Dendritic cell treated with granulocyte-macrophage colony-stimulating factor and Interleukin-4, amounts not matched to agents 40 ng/mL and 50 ng/mL, for 4 days (primary cell): ENCODE results near the gene CTCF.

ENCODE experiments used
- H3K27ac Mint-ChIP-seq: one replicate; pipeline ENCODE4 v1.8.0; 2022; ENCODE audit warnings: mild to moderate bottlenecking, mixed read lengths
- H3K27me3 Mint-ChIP-seq: one replicate; pipeline ENCODE4 v1.8.0; 2022; ENCODE audit warnings: mild to moderate bottlenecking, mixed read lengths
- H3K36me3 Mint-ChIP-seq: one replicate; pipeline ENCODE4 v1.8.0; 2022; ENCODE audit warnings: low read depth, mixed read lengths
- H3K4me1 Mint-ChIP-seq: one replicate; pipeline ENCODE4 v1.8.0; 2022; ENCODE audit warnings: low read depth, mixed read lengths
- H3K4me3 Mint-ChIP-seq: one replicate; pipeline ENCODE4 v1.8.0; 2022; ENCODE audit warnings: mild to moderate bottlenecking, moderate library complexity, mixed read lengths
- H3K9me3 Mint-ChIP-seq: one replicate; pipeline ENCODE4 v1.8.0; 2022; ENCODE audit warnings: mixed read lengths
- intact Hi-C: fragments of 100-400 bp; cut with micrococcal nuclease; formaldehyde crosslinking; loops from one replicate; pipeline ENCODE4 v1.15.0; 2022

Gene CTCF

DNA sequence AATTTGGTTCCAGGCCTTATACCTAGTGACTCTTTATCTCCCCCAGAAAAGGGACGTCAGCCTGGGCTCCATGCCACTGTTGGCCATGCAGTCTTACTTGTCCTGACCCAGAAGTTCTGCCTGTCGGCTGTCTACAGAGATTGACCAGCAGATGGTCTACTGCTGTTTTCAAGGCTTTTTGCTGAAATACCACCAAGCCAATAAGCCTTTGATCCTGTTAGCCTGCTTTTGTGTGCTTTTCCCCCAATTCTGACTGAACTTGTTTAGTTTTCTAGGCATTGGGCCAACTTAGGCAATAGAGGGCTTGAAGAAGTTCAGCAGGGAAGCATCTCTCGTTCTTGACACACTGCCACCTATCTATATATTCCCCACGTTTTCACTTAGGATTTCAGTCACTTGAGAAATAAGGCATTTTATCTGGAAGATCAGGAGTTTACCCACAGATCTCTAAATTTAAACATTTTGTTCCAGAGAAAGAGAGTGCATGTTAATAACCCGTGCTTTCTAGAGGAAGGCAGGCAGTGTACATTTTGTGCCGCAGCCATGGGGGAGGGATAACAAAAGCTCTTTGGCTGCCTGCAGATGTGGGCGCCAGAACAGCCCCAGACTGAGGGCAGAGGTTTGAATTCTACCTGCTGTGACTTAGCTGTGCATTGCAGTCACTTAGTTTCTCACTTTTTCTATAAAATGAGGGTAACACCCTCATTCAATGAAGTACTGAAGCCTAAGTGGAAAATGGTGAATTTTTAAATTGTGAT is 70.3 kb downstream of the CTCF start:
- peaks cover 99% of the 10 kb centered on the region for H3K36me3 Mint-ChIP-seq
- no peaks in the 10 kb centered on the region for H3K9me3 Mint-ChIP-seq
- H3K4me3 Mint-ChIP-seq, result no peak overlapping the region

DNA sequence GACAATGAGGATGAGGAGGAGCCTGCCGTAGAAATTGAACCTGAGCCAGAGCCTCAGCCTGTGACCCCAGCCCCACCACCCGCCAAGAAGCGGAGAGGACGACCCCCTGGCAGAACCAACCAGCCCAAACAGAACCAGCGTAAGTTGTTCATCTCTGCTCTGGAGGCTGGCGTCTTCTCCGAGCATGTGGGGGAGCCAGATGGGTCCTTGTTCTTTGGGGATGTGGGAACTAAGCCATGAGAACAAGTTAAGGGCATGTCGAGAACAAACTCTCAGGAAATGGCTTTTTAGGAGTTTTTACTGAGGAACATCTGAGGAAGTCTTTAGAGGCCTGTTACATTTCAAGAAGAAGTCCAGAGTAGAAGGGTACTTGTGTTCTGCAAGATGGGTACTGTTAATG is 74.4 kb downstream of the CTCF start:
- intact Hi-C loops, result no loop called here

More for the DNA sequence above, 70.3 kb downstream of the CTCF start:
- no peaks in the 10 kb centered on the region for H3K4me1 Mint-ChIP-seq
- no peak overlapping the region for H3K27ac Mint-ChIP-seq
- no peaks in the 10 kb centered on the region for H3K27me3 Mint-ChIP-seq
- intact Hi-C loops, result no loop called here

DNA sequence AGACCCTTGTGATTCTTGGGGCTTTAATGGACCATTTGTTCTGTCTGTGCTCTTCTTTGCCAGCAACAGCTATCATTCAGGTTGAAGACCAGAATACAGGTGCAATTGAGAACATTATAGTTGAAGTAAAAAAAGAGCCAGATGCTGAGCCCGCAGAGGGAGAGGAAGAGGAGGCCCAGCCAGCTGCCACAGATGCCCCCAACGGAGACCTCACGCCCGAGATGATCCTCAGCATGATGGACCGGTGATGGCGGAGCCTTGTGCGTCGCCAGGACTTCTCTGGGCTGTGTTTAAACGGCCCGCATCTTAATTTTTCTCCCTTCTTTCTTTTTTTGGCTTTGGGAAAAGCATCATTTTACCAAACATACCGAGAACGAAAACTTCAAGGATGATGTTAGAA is 75.3 kb downstream of the CTCF start:
- Mint-ChIP-seq H3K36me3 (peaks cover 78% of the 10 kb centered on the region), H3K27ac (no peak overlapping the region), H3K9me3 (no peaks in the 10 kb centered on the region), H3K4me3 (no peak overlapping the region), H3K4me1 (no peaks in the 10 kb centered on the region), H3K27me3 (no peaks in the 10 kb centered on the region)
- intact Hi-C loops, result no loop called here

More for the DNA sequence above, 74.4 kb downstream of the CTCF start:
- Mint-ChIP-seq H3K27ac (no peak overlapping the region), H3K4me1 (no peaks in the 10 kb centered on the region), H3K36me3 (peaks cover 87% of the 10 kb centered on the region), H3K27me3 (no peaks in the 10 kb centered on the region), H3K9me3 (no peaks in the 10 kb centered on the region), H3K4me3 (no peak overlapping the region)

DNA sequence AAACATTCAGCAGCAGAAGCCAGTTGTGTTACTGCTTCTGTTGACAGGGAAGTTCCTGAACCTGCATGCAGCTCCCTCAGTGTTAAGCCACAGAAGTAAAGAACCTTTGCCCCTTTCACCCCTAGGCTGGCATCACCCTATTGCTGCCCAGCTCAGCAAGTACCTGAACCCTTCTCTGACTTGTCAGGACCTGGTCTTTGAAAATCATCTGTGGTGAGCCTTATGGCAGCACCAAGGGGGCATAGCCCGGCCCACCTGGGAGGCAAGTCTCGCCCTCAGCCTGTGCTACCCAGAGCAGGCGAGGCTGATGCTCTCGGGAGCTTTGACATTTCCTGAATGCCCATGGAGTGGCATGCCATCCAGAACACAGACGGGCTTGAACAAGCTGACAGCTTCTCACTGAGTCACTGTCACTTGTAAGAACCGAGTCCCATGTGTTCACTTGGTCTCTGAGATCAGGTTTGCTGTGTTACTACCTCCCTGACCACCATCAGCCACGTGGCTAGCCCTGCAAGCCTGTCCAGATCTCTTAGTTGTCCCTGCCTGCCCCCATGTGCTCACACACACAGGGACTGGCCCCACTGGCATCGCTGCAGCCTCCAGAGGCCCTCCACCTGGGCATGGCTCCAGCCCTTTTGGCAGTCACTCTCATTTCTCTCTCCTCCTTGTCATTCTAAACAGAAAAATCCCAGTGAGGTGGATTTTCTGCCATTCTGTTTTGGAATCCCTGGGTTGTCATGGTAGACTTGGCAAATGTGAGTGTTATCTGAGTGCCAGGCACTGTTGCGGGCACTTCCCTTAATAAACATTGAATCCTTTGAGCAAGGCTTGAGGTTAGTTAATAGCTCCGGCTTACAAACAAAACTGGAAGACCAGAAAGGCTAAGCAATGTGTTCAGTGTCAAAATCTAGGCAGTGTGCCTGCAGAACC is 79.7 kb downstream of the CTCF start:
- H3K9me3 Mint-ChIP-seq, result no peaks in the 10 kb centered on the region

DNA sequence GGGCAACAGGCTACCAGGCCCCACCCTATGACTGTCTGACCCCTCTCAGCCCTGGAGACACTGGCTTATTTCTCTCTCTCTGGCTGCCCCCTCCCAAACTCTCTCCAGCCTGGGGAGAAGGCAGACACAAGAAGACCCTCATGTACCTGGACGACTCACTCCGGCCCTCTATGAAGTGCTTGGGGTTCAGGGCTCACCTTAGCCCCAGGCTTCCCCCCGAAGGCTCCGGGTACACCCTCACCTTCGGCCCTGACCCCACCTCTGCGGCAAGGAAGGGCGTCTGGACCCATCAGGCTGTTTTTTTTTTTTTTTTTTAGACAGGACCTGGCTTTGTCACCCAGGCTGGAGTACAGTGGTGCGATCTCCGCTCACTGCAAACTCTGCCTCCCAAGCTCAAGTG is 81.7 kb downstream of the CTCF start:
- Mint-ChIP-seq H3K27ac (peak overlapping the region; percentile 53), H3K36me3 (peaks cover 14% of the 10 kb centered on the region), H3K27me3 (peaks cover 26% of the 10 kb centered on the region), H3K4me3 (no peak overlapping the region), H3K9me3 (no peaks in the 10 kb centered on the region), H3K4me1 (no peaks in the 10 kb centered on the region)
- intact Hi-C loops, result no loop called here

More for the DNA sequence above, 79.7 kb downstream of the CTCF start:
- Mint-ChIP-seq H3K4me3 (no peak overlapping the region), H3K36me3 (peaks cover 34% of the 10 kb centered on the region), H3K4me1 (no peaks in the 10 kb centered on the region), H3K27ac (no peak overlapping the region), H3K27me3 (peaks cover 26% of the 10 kb centered on the region)
- intact Hi-C loops, result no loop called here

DNA sequence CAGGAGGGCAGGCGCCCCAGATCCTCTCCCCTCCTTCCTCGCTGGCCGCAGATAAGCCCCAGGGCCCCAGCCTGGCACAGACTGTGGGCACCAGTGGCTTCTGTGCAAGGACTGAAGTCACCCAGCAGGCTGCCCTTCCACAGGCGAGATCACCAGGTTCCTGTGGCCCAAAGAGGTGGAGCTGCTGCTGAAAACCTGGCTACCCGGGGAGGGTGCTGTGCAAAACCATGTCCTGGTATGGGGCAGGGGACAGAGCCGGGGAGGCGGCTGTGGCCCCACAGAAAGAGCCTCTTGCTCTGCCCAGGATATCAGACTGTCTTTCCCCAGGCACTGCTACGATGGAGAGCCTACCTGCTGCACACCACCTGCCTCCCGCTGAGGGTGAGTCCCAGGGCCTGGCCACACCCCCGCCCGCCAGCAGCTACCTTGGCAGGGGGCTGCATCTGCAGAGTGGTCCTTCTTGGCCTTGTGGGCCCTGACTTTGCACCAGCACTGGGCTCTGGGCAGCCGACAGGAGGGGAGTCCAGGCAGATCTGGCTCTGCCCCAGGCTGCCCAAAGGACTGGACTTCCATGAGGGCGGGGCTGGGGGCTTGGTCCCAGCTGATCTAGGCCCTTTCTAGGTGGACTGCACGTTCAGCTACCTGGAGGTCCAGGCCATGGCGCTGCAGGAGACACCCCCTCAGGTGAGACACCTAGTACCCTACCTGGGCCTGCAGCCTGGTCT is 83.2 kb downstream of the CTCF start:
- Mint-ChIP-seq H3K36me3 (no peaks in the 10 kb centered on the region), H3K4me3 (peak overlapping the region; percentile 60), H3K9me3 (no peaks in the 10 kb centered on the region), H3K4me1 (no peaks in the 10 kb centered on the region), H3K27me3 (peaks cover 28% of the 10 kb centered on the region), H3K27ac (no peak overlapping the region)
- intact Hi-C loops, result no loop called here

DNA sequence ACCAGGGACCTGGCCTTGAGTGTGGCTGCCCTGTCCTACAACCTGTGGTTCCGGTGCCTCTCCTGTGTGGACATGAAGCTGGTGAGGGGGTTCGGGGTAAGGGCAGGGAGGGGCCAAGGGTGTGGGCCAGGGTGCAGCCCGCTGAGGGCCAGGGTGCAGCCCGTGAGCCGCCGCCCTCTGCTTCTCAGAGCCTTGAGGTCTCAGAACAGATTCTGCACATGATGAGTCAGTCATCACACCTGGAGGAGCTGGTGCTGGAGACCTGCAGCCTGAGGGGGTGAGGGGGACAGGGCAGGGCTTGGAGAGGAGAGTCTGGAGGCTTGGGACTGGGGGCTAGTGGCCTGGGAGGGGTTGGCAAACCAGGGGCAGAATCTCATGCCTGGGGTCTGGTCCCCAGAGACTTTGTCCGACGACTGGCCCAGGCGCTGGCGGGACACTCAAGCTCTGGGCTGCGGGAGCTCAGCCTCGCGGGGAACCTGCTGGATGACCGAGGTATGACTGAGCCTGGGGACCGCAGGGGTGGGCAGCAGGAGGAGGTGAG is 84.9 kb downstream of the CTCF start:
- no peaks in the 10 kb centered on the region for H3K9me3 Mint-ChIP-seq
- no peak overlapping the region for H3K4me3 Mint-ChIP-seq
- intact Hi-C loops, result no loop called here
- no peaks in the 10 kb centered on the region for H3K4me1 Mint-ChIP-seq
- peaks cover 36% of the 10 kb centered on the region for H3K27me3 Mint-ChIP-seq
- no peaks in the 10 kb centered on the region for H3K36me3 Mint-ChIP-seq
- peak overlapping the region; percentile 43 for H3K27ac Mint-ChIP-seq

DNA sequence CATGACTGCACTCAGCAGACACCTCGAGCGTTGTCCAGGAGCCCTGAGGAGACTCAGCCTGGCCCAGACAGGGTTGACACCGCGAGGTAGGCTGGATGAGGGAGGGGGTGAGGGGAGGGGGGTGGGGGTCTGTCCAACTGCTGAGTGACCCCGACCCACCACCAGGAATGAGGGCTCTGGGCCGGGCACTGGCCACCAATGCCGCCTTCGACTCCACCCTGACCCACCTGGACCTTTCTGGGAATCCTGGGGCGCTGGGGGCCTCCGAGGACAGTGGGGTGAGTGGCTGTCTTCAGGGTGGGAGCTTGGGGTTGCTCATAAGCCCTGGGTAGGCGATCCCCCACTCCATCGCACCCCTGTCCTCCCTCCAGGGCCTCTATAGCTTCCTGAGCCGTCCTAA is 85.4 kb downstream of the CTCF start:
- H3K36me3 Mint-ChIP-seq, result no peaks in the 10 kb centered on the region
- H3K9me3 Mint-ChIP-seq, result no peaks in the 10 kb centered on the region
- no peak overlapping the region for H3K4me3 Mint-ChIP-seq
- H3K4me1 Mint-ChIP-seq, result no peaks in the 10 kb centered on the region
- H3K27me3 Mint-ChIP-seq, result peaks cover 35% of the 10 kb centered on the region
- no peak overlapping the region for H3K27ac Mint-ChIP-seq
- intact Hi-C loops, result no loop called here

DNA sequence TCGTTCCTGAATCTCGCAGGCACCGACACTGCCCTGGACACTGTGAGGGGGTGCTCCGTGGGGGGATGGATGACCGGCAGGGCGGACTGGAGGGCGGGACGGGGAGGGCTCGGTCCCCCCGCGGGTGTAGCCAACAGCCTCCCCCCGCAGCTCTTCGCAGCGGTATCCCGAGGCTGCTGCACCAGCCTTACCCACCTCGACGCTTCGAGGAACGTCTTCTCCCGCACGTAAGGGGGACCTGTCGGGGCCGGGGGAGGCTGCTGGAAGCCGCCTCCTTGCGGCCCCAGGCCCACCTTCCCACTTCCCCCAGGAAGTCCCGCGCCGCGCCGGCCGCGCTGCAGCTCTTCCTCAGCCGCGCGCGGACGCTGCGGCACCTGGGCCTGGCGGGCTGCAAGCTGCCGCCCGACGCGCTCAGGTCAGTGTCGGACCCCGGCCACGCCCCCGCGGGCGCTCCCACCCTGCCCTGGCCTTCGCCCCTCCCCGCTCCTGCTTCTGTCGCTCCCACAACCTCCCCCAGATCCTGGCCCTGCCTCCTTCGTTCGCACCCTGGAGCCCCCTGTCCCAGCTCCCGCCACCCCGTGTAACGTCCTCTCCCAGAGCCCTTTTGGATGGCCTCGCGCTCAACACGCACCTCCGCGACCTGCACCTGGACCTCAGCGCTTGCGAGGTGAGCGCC is 85.9 kb downstream of the CTCF start:
- H3K4me3 Mint-ChIP-seq, result no peak overlapping the region
- no peaks in the 10 kb centered on the region for H3K36me3 Mint-ChIP-seq
- H3K4me1 Mint-ChIP-seq, result no peaks in the 10 kb centered on the region
- intact Hi-C loops, result no loop called here
- no peaks in the 10 kb centered on the region for H3K9me3 Mint-ChIP-seq
- H3K27ac Mint-ChIP-seq, result no peak overlapping the region
- H3K27me3 Mint-ChIP-seq, result peaks cover 35% of the 10 kb centered on the region

DNA sequence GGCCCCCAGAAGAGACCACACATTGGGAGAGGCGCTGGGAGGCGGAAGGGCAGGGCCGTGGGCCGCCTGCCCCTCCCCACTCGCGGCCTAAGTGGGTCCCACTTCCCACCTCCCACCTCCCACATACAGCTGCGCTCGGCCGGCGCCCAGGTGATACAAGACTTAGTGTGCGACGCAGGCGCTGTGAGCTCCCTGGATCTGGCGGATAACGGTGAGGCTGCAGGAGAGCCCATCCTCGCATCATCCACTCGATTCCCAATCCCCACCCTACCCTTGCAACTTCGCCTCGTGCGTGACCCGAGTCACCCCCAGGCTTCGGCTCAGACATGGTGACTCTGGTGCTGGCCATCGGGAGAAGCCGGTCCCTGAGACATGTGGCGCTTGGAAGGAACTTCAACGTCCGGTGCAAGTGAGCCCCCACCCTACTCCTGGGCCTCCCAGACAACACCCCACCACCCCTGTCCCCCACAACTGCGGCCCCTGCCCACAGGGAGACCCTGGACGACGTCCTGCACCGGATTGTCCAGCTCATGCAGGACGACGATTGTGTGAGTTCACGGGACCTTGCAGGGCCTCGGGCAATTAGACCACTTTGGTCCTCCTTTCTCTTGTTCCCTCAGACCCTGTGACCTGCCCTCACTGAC is 86.6 kb downstream of the CTCF start:
- H3K9me3 Mint-ChIP-seq, result no peaks in the 10 kb centered on the region
- H3K4me3 Mint-ChIP-seq, result no peak overlapping the region
- H3K27me3 Mint-ChIP-seq, result peaks cover 32% of the 10 kb centered on the region
- intact Hi-C loops, result no loop called here
- no peak overlapping the region for H3K27ac Mint-ChIP-seq
- no peaks in the 10 kb centered on the region for H3K4me1 Mint-ChIP-seq
- no peaks in the 10 kb centered on the region for H3K36me3 Mint-ChIP-seq

DNA sequence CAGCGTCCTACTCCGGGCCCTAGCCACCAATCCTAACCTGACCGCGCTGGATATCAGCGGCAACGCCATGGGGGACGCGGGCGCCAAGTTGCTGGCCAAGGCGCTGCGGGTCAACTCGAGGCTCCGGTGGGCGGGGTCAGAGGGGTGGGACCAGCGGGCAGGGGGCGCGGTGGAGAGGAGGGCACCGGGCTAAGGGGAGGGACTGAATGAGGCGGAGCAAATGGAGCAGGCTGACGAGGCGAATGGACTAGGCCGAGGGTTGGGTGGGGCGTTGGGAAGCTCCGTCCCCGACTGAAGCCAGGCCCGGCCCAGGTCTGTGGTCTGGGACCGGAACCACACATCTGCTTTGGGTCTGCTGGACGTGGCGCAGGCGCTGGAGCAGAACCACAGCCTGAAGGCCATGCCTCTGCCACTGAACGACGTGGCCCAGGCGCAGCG is 87.2 kb downstream of the CTCF start:
- Mint-ChIP-seq H3K27me3 (peaks cover 25% of the 10 kb centered on the region), H3K4me3 (no peak overlapping the region), H3K36me3 (no peaks in the 10 kb centered on the region), H3K9me3 (no peaks in the 10 kb centered on the region), H3K27ac (no peak overlapping the region), H3K4me1 (no peaks in the 10 kb centered on the region)
- intact Hi-C loops, result no loop called here

DNA sequence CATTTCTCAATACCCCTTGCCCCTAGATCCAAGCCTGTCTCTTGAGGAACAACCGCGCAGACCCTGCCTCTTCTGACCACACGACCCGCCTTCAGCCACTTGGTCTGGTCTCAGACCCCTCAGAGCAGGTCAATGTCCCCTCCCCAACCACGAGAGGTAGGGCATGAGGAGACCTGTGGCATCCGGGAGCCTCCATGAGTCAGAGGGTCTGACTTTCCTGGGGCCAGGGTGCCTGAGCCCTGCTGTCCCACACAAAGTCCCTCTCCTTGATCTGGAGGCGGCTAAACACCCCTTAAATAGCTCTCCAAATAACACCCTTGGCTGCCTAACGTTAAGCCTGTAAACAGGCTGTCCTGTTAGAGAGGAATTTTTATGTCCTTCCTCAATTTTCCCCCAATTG is 87.7 kb downstream of the CTCF start:
- no peaks in the 10 kb centered on the region for H3K4me1 Mint-ChIP-seq
- no peaks in the 10 kb centered on the region for H3K36me3 Mint-ChIP-seq
- intact Hi-C loops, result no loop called here
- no peak overlapping the region for H3K4me3 Mint-ChIP-seq
- H3K27me3 Mint-ChIP-seq, result peaks cover 23% of the 10 kb centered on the region
- no peaks in the 10 kb centered on the region for H3K9me3 Mint-ChIP-seq
- H3K27ac Mint-ChIP-seq, result no peak overlapping the region

DNA sequence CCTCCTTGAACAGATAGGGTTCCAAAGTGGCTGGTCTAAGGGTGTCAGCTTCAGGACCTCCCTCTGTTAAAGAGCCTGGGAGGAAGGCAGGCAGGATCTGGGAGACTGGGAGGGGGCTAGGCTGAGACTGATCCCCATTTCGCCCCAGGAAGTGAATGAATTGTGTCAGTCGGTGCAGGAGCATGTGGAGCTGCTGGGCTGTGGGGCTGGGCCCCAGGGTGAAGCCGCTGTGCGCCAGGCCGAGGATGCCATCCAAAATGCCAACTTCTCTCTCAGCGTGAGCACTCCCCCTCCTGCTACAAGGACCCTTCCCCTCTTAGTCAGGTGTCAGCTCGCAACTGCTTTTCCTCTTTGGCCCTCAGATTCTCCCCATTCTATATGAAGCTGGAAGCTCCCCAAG is 88.7 kb downstream of the CTCF start:
- peaks cover 13% of the 10 kb centered on the region for H3K27me3 Mint-ChIP-seq

More for the DNA sequence above, 88.7 kb downstream of the CTCF start:
- H3K4me1 Mint-ChIP-seq, result no peaks in the 10 kb centered on the region
- no peaks in the 10 kb centered on the region for H3K9me3 Mint-ChIP-seq
- intact Hi-C loops, result no loop called here
- no peaks in the 10 kb centered on the region for H3K36me3 Mint-ChIP-seq
- no peak overlapping the region for H3K4me3 Mint-ChIP-seq
- no peak overlapping the region for H3K27ac Mint-ChIP-seq
